ENCODE measurements around the gene SNX10. TPM values are rescaled to one million over a fixed set of nuclear protein-coding genes. Genes with fewer than 3 reads are reported as not detected.

The SNX10 gene
- total and polyA plus RNA-seq, 2 of the 8 experiments (the other 6 are each of a cell fraction or from before 2014, with no cell fraction given): 4.4 to 9.6 TPM

GRCh38 chr7:26360650-26361049 is 69.0 kb downstream of the SNX10 start:
- no peak for TF ChIP-seq USF2 (IDR thresholded peaks at IDR 0.05; ENCODE audit: low read length)
- TF ChIP-seq SIN3A (conservative IDR thresholded peaks at IDR 0.05 in 1 of 2, IDR thresholded peaks at IDR 0.05 in 1 of 2; ENCODE audit: low read depth in 1 of 2, low read length in 2 of 2): no peak
- TF ChIP-seq CBX5 (IDR thresholded peaks at IDR 0.05; ENCODE audit: low read depth, low read length): no peak
- TF ChIP-seq ASH2L (IDR thresholded peaks at IDR 0.05; ENCODE audit: low read length): no peak
- Histone ChIP-seq H3K56ac (replicated peaks; ENCODE audit: insufficient read length, low read depth, low read length) (no peak overlapping the region), H3K23ac (ENCODE audit: insufficient read length) (no peak overlapping the region), H2AFZ (ENCODE audit: low read length) (no peak overlapping the region), H3K79me2 (ENCODE audit: control insufficient read depth in 1 of 2, insufficient read depth in 2 of 2, low read length in 2 of 2) (no peaks in the 10 kb centered on the region), H3K4me3 (ENCODE audit: extremely low read depth in 1 of 4, insufficient read depth in 2 of 4, low read depth in 3 of 4, low read length in 4 of 4) (no peak overlapping the region), H2AK5ac (ENCODE audit: low read depth, low read length) (no peak overlapping the region), H3K27me3 (replicated peaks in 1 of 4; ENCODE audit: control insufficient read depth in 3 of 4, extremely low read depth in 1 of 4, insufficient read depth in 3 of 4, low read length in 3 of 4) (no peaks in the 10 kb centered on the region), H3K9ac (replicated peaks in 1 of 4; ENCODE audit: extremely low read depth in 1 of 4, low read depth in 3 of 4, low read length in 3 of 4) (no peak overlapping the region), H3K27ac (ENCODE audit: low read depth, low read length) (no peak overlapping the region), H4K91ac (replicated peaks; ENCODE audit: insufficient read length, low read length) (no peak overlapping the region), H3K36me3 (ENCODE audit: control insufficient read depth in 2 of 4, insufficient read depth in 4 of 4, low read length in 3 of 4) (no peaks in the 10 kb centered on the region), H4K20me1 (replicated peaks in 1 of 2; ENCODE audit: control insufficient read depth in 1 of 2, insufficient read depth in 2 of 2, low read length in 2 of 2) (no peaks in the 10 kb centered on the region), H3K79me1 (ENCODE audit: low read depth, low read length) (no peaks in the 10 kb centered on the region), H4K5ac (ENCODE audit: insufficient read length, low read depth, low read length) (no peak overlapping the region), H4K8ac (ENCODE audit: extremely low read depth, insufficient read depth, low read length) (no peak overlapping the region), H3K14ac (ENCODE audit: insufficient read length) (no peak overlapping the region), H2BK20ac (ENCODE audit: low read length) (no peak overlapping the region), H3K4me1 (replicated peaks in 1 of 4; ENCODE audit: control insufficient read depth in 3 of 4, insufficient read depth in 4 of 4, low read length in 3 of 4) (no peaks in the 10 kb centered on the region; a peak in 2 of 7 replicates), H2BK120ac (replicated peaks; ENCODE audit: low read depth, low read length) (no peak overlapping the region), H2BK12ac (ENCODE audit: low read depth, low read length) (no peak overlapping the region), H3K9me3 (ENCODE audit: insufficient read depth in 2 of 2, low read depth in 1 of 2, low read length in 1 of 2) (no peaks in the 10 kb centered on the region), H3K4me2 (ENCODE audit: insufficient read depth in 1 of 2, low read depth in 2 of 2, low read length in 2 of 2) (no peak overlapping the region), H3K23me2 (ENCODE audit: low read depth, low read length) (no peaks in the 10 kb centered on the region), H3K18ac (ENCODE audit: extremely low read depth, low read length) (no peak overlapping the region), H2BK5ac (ENCODE audit: low read depth, low read length) (no peak overlapping the region), H2BK15ac (ENCODE audit: low read length) (no peak overlapping the region), H3K4ac (replicated peaks; ENCODE audit: insufficient read length, low read depth, low read length) (no peak overlapping the region)
- WGBS, 2 experiments (ENCODE audit: extremely low coverage in 1 of 2, insufficient coverage in 1 of 2, insufficient read length in 1 of 2, insufficient replicate concordance in 2 of 2, low coverage in 1 of 2, low lambda C conversion rate in 2 of 2, missing lambda C conversion rate in 1 of 2): 80% methylated on average over 3 of the region's 3 CpGs; no CpG with 5 or more reads in 1 of the 2 experiments
- POLR2A ChIA-PET (ENCODE audit: partially characterized antibody): interaction anchor here (0.6 to 0.7 kb wide), 2 partner anchors 159 to 173 kb away, joined by 3 read pairs; no protein-coding TSS in a partner anchor
- CTCF ChIA-PET (ENCODE audit: partially characterized antibody): interaction anchor here (1.9 to 2.3 kb wide), 2 partner anchors 9 to 468 kb away, joined by 6 to 7 read pairs; no protein-coding TSS in a partner anchor
- FAIRE-seq: no peak
- no peak for DNase-seq (ENCODE audit: low read depth in 1 of 2, low spot score in 2 of 2)

All from H1 (cell line).